HCT116 (cell line): ENCODE data around the gene KSR2.

Source experiments
- CTCF ChIP-seq, 3 experiments: fragments of 200-600 bp in 1 of 3; sonication (generic) in 1 of 3; IDR thresholded peaks in 2 of 3; conservative IDR thresholded peaks in 1 of 3; 2 replicates each; pipeline ENCODE4 v1.5.1; 2012 to 2017; ENCODE audit warnings: low read depth in 2 of 3, low read length in 2 of 3, antibody characterized with exemption in 1 of 3, borderline replicate concordance in 1 of 3, control low read depth in 1 of 3, mild to moderate bottlenecking in 1 of 3, mixed read lengths in 1 of 3, mixed run types in 1 of 3, moderate library complexity in 1 of 3; ENCODE audit not compliant: insufficient read depth in 1 of 3
- REST ChIP-seq: IDR thresholded peaks from 2 replicates; pipeline ENCODE4 v1.6.1; 2012; ENCODE audit warnings: low read depth

GRCh38 chr12:117461732-117462131 lies 507.1 kb downstream of the KSR2 start:
- TF ChIP-seq CTCF (IDR thresholded peaks at IDR 0.05 in 2 of 3, conservative IDR thresholded peaks at IDR 0.05 in 1 of 3; ENCODE audit: borderline replicate concordance in 1 of 3, insufficient read depth in 1 of 3, low read depth in 2 of 3, low read length in 2 of 3): no peak
- no peak for TF ChIP-seq REST
